H1 (cell line): Measurements from ENCODE around the gene GREB1. TPM values are rescaled to one million over a fixed set of nuclear protein-coding genes. Genes with fewer than 3 reads are reported as not detected.

ENCODE experiments used
- BACH1 ChIP-seq: IDR thresholded peaks from 2 replicates; pipeline ENCODE4 v1.6.1; 2012; ENCODE audit warnings: low read length, improper control_type of control experiment
- CTBP2 ChIP-seq: IDR thresholded peaks from 2 replicates; pipeline ENCODE4 v1.7.0; 2011; ENCODE audit warnings: borderline replicate concordance, mild to moderate bottlenecking, moderate library complexity, mixed read lengths, low read length; ENCODE audit not compliant: insufficient read depth, insufficient read length
- RBBP5 ChIP-seq: IDR thresholded peaks from 2 replicates; pipeline ENCODE4 v1.7.1; 2012; ENCODE audit warnings: low read depth, mild to moderate bottlenecking, inconsistent platforms, low read length, moderate library complexity, borderline replicate concordance
- RFX5 ChIP-seq: IDR thresholded peaks from 2 replicates; pipeline ENCODE4 v1.6.1; 2011; ENCODE audit warnings: low read depth, low read length, improper control_type of control experiment, borderline replicate concordance
- polyA plus RNA-seq, 7 experiments: library from polyadenylated mRNA; depleted of rRNA in 3 of 7; stranded (reverse) in 5 of 7; unstranded in 2 of 7; fragments of >200 nt in 5 of 7; fragments of 200-250 nt in 2 of 7; gene quantifications; 1 replicate in 5 of 7; 2 replicates in 1 of 7; 4 replicates in 1 of 7; pipeline versions ENCODE4 v1.2.1 to v1.2.3, GENCODE V29; 2011 to 2013; ENCODE audit warnings: missing spikeins in 2 of 7, mixed read lengths in 2 of 7
- total RNA-seq: library from RNA; stranded (reverse); fragmentation: NEBNext Ultra II Directional; extraction: Animal tissue kit (Norgen Biotek cat#: 25700); gene quantifications from 2 replicates; pipeline ENCODE4 v1.2.1, GENCODE V29; 2021
- TF ChIP-seq, protein P1 (sequence below): IDR thresholded peaks from 2 replicates; pipeline ENCODE4 v1.6.1; 2012; ENCODE audit warnings: inconsistent platforms

GREB1 gene
- total and polyA plus RNA-seq, 2 of the 8 experiments (the other 6 are each of a cell fraction or from before 2014, with no cell fraction given), result 7.9 to 43.4 TPM

DNA sequence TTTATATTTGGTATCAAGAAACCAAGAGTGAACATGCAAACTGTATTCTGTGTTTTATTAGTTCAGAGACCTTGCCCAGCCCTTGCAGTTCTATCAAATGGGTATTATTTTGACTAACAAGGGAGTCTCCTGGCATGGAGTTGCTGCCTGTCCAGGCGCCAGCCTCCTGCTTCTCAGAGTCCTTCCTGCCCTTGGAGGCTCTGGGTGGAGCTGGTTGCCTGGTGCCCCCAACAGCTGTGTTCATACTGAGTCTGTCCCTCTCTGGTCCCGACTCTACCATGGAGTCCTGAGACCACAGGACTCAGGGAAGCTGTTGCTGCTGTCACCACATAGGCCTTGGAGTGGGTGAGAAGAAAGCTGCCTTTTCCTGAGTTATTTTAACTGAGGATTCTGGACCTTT, 26.3 kb upstream of the GREB1 start (continued):
- TF ChIP-seq CTBP2 (no peak), BACH1 (no peak), RBBP5 (no peak), RFX5 (no peak)
- TF ChIP-seq, protein P1, sequence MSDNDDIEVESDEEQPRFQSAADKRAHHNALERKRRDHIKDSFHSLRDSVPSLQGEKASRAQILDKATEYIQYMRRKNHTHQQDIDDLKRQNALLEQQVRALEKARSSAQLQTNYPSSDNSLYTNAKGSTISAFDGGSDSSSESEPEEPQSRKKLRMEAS, result no peak
